HUES64 (cell line): ENCODE data around the gene PFKL.

Source experiments
- H3K27ac ChIP-seq: 2 replicates; pipeline ENCODE4 v1.7.0; 2013; ENCODE audit warnings: low read depth, low read length, inconsistent platforms
- H3K27me3 ChIP-seq: 2 replicates; pipeline ENCODE4 v1.6.1; 2013; ENCODE audit warnings: mild to moderate bottlenecking, low read length; ENCODE audit not compliant: insufficient read depth
- H3K36me3 ChIP-seq: 2 replicates; pipeline ENCODE4 v1.6.1; 2013; ENCODE audit warnings: mild to moderate bottlenecking, low read length; ENCODE audit not compliant: insufficient read depth
- H3K4me1 ChIP-seq: 2 replicates; pipeline ENCODE4 v1.6.1; 2013; ENCODE audit warnings: mild to moderate bottlenecking, low read length, moderate library complexity; ENCODE audit not compliant: insufficient read depth
- H3K4me3 ChIP-seq: 2 replicates; pipeline ENCODE4 v1.5.1; 2013; ENCODE audit warnings: mild to moderate bottlenecking, low read length, moderate library complexity
- H3K9ac ChIP-seq: 2 replicates; pipeline ENCODE4 v1.6.1; 2013; ENCODE audit warnings: mild to moderate bottlenecking, low read depth, low read length
- H3K9me3 ChIP-seq: 2 replicates; pipeline ENCODE4 v1.6.1; 2013; ENCODE audit warnings: low read depth, low read length; ENCODE audit not compliant: insufficient read depth
- WGBS: fragments of 150-250, 120-280 bp; methylation state at CpG from one replicate; pipeline ENCODE4 v1.1.7; 2013; ENCODE audit warnings: missing lambda C conversion rate; 5-methylcytosine and 5-hydroxymethylcytosine counted together

PFKL gene

DNA sequence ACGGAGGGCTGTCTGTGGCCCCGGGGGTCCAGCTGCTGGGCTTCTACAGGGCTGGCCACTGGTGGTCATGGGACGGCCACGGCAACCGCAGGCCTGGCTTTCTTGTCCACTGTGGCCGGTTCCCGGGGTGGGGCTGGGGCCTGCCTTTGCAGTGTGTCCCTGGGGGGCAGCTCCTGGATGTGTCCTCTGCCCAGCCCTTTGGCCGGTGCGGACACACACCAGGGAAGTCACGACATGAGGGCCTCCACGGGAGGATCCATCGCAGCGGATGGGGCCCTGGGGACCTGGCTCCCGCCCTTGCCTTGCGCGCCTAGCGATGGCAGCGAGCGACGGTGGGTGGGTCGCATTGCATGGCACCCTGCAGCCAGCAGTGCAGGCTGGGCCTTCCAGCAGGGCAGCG lies 18.0 kb downstream of the PFKL start:
- Histone ChIP-seq H3K27me3 (no peaks in the 10 kb centered on the region), H3K4me1 (no peaks in the 10 kb centered on the region), H3K36me3 (peaks cover 54% of the 10 kb centered on the region), H3K4me3 (no peak overlapping the region), H3K9ac (no peak overlapping the region), H3K9me3 (no peaks in the 10 kb centered on the region), H3K27ac (no peak overlapping the region)
- WGBS = 97% methylated on average over 22 of the region's 22 CpGs

DNA sequence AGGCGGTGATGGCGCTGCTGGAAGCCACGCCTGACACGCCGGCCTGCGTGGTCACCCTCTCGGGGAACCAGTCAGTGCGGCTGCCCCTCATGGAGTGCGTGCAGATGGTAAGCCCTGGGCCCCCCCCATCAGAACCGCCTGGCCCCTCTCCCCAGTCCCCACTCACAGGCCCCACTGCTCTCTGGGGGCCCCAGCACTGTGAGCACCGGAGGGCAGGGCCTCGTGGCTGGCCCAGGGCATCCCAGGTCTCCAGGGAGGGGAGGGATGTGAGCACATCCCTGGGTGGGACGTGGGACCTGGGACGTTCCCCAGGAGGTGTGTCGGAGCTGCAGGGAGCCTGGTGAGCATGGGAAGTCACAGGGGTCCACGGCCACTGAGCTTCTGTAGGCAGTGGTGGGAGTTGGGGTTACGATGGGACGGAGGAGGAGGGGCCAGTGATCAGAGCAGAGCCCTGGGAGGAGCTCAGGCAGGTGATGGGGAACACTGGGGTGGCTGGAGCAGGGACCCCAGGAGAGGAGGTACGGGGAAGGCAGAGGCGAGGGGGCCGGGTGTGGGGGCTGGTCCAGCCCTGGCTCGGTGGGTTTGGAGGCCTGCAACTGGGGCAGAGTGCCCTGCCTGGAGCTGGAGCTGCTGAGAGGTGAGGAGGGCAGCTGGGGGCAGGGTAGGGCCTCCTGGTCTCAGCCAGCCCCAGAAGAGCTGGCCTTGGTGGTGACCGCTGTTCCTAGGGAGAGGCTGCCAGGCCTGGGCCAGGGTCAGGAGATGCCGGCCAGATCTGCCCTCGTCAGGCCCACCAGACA lies 18.8 kb downstream of the PFKL start:
- H3K9ac ChIP-seq = no peak overlapping the region
- no peak overlapping the region for H3K4me3 ChIP-seq
- no peak overlapping the region for H3K27ac ChIP-seq
- WGBS = 94% methylated on average over 25 of the region's 25 CpGs
- no peaks in the 10 kb centered on the region for H3K4me1 ChIP-seq
- no peaks in the 10 kb centered on the region for H3K27me3 ChIP-seq
- no peaks in the 10 kb centered on the region for H3K9me3 ChIP-seq
- peaks cover 50% of the 10 kb centered on the region for H3K36me3 ChIP-seq

DNA sequence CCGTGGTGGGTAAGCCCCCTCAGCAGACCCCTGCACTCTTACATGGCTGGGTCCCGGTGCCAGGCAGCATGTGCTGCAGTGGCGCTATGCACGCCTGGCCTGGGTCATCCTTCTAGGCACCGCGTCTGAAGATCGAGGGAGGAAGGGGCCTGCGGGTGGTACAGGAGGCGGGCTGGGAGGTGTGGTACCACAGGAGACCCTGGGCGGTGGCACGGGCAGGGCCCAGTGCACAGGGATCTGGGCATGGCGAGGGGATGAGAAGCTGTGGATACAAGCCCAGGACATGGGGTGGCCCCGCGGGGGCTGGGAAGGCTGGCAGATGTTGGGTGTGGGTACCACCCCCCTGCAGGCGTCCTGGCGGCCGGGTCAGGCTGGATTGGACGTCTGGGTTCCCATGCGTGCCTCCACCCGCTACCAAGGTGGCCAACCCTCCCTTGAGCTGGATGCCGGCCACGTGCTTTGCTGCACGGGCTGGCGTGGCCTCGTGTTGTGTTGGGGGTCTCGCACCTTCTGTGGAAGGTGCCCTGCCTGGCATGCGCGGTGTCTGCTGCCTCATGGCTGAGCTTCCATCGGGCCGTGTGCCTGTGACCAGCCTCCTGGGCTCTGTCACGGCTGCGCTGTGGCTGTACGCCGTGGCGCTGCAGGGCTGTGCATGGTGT lies 19.7 kb downstream of the PFKL start:
- peaks cover 55% of the 10 kb centered on the region for H3K36me3 ChIP-seq
- no peak overlapping the region for H3K4me3 ChIP-seq

DNA sequence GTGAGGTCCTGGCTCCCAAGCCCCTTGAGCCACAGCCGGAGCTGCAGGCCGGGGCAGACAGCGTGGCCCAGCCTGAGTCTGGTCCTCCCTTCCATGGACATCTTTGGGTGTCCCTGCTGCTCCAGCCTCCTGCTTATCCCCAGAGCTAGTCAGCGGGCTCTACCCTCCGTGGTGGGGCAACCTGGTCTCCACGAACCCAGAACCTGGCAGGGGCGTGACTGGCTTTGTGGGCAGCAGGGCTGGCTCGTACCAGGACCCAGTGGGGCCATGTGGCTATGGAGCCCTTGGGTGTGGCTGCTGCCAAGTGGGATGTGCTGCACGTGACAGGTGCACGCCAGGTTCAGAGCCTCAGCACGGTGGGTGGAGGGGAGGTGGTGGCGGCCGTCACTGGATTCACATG lies 21.0 kb downstream of the PFKL start:
- WGBS = 96% methylated on average over 13 of the region's 13 CpGs
- Histone ChIP-seq H3K9me3 (no peaks in the 10 kb centered on the region), H3K36me3 (peaks cover 57% of the 10 kb centered on the region), H3K4me3 (no peak overlapping the region), H3K27me3 (no peaks in the 10 kb centered on the region), H3K4me1 (no peaks in the 10 kb centered on the region), H3K27ac (no peak overlapping the region), H3K9ac (no peak overlapping the region)

More for the DNA sequence above, 19.7 kb downstream of the PFKL start:
- H3K4me1 ChIP-seq = no peaks in the 10 kb centered on the region
- H3K27ac ChIP-seq = no peak overlapping the region
- no peaks in the 10 kb centered on the region for H3K9me3 ChIP-seq
- H3K27me3 ChIP-seq = no peaks in the 10 kb centered on the region
- WGBS = 96% methylated on average over 35 of the region's 35 CpGs
- no peak overlapping the region for H3K9ac ChIP-seq

DNA sequence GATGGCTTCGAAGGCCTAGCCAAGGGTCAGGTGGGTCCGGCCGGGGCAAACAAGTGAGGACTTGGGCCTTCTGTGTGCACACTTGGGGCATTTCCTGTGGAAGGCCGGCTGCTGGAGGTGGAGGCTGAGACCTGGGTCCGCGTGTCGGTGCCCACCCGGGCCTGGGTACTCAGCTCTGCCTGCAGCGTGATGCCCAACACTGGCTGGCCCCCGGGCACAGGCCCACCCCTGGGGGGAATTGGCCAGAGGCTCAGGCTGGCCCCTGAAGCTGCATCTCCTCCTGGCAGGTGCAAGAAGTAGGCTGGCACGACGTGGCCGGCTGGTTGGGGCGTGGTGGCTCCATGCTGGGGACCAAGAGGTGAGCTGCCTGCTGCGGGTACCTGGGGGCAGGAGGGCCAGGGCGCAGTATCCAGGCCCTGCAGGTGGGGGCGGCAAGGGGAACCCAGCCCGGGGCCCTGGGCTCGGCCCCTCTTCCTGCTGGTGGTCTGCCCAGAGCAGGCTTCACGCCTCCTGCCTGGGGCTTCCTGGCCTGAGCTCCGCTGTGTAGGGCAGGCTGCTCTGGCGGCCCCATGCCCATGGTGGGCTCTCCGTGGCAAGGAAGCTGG lies 22.1 kb downstream of the PFKL start:
- no peak overlapping the region; the same call in 1 of the 2 replicates for H3K9ac ChIP-seq
- H3K4me1 ChIP-seq = no peaks in the 10 kb centered on the region
- H3K27ac ChIP-seq = no peak overlapping the region
- no peaks in the 10 kb centered on the region for H3K9me3 ChIP-seq
- WGBS = 95% methylated on average over 23 of the region's 23 CpGs
- H3K36me3 ChIP-seq = peaks cover 59% of the 10 kb centered on the region
- H3K4me3 ChIP-seq = no peak overlapping the region
- H3K27me3 ChIP-seq = no peaks in the 10 kb centered on the region

DNA sequence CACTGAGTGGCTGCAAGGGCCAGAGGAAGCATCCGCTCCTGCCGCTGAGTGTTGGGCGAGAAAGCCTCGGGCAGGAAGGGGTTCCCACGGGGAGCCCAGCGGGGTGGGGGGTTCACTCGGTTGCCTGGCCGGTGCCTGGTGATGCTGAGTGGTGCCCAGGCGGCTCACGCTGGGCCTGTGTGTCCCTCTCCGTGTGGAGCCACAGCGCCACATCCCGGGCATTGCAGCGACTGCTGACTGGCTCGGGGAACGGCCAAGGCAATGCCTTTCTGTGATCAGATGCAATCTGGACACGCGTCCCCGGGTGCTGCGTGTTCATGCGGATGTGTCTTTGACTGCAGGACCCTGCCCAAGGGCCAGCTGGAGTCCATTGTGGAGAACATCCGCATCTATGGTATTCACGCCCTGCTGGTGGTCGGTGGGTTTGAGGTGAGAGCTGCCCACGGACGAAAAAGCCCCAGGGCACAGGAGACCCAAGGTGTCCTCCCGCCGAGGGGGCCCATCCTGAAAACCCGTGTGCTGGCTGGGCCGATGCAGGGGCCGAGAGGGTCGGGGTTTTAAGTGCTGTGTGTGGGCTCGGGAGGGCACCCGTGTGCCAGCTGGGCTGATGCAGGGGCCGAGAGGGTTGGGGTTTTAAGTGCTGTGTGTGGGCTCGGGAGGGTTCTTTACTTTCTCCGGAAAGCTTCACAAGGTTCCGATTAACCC lies 22.9 kb downstream of the PFKL start:
- Histone ChIP-seq H3K27me3 (no peaks in the 10 kb centered on the region), H3K4me1 (no peaks in the 10 kb centered on the region), H3K36me3 (peaks cover 54% of the 10 kb centered on the region), H3K9me3 (no peaks in the 10 kb centered on the region), H3K9ac (no peak overlapping the region), H3K4me3 (no peak overlapping the region), H3K27ac (no peak overlapping the region)
- WGBS = 94% methylated on average over 38 of the region's 38 CpGs

DNA sequence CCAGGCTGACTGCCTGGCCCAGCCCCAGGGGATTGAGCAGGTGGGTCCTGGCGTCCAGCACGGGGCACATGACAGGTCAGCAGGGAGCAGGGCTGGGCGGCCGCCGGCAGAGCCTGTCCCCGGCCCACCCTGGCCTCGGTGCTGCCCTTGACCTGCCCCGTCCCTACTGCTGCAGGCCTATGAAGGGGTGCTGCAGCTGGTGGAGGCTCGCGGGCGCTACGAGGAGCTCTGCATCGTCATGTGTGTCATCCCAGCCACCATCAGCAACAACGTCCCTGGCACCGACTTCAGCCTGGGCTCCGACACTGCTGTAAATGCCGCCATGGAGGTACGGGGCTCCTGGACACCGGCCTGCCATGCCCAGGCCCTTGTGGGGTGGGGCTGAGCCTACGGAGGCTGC lies 23.7 kb downstream of the PFKL start:
- Histone ChIP-seq H3K9me3 (no peaks in the 10 kb centered on the region), H3K36me3 (peaks cover 49% of the 10 kb centered on the region), H3K27ac (no peak overlapping the region), H3K27me3 (no peaks in the 10 kb centered on the region), H3K4me3 (no peak overlapping the region), H3K4me1 (no peaks in the 10 kb centered on the region), H3K9ac (no peak overlapping the region)
- 90% methylated on average over 20 of the region's 20 CpGs for WGBS

DNA sequence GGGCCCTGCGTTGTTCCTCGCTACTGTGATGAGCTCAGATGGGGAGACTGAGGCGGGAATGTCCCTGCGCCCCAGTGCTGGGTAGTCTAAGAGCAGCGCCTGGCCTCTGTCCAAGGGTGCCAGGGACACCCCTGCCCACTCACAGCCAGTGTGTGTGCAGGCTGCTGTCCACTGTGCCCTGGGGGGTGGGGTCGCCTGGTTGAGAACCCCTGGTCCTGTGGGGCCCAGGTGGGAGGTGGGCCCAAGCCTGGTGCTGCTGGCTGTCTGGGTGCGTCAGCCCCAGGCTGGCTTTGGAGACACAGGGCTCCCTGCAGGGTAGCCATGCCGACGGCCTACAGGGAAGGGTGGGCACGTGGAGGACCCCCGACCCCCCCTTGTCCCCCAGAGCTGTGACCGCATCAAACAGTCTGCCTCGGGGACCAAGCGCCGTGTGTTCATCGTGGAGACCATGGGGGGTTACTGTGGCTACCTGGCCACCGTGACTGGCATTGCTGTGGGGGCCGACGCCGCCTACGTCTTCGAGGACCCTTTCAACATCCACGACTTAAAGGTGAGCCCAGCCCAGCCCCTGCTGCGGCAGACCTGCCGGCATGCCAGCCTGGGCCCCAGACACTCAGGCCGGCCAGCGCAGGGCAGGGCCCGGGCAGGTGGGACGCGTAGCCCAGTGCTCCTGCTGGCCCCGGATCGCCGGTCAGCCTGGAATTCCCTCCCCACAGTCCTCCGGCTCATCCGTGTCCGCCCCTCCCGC lies 24.4 kb downstream of the PFKL start:
- no peaks in the 10 kb centered on the region for H3K27me3 ChIP-seq
- 96% methylated on average over 37 of the region's 37 CpGs for WGBS

DNA sequence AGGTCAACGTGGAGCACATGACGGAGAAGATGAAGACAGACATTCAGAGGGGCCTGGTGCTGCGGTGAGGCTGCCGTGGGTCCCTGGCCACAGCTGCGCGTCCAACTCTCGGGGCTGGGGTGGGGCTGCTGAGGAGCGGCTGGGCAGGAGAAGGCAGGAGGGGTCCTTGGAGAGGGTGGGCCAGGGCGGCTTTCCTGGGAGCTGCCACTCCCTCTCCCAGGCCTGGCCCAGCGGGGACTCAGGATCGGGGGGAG lies 24.9 kb downstream of the PFKL start:
- no peak overlapping the region for H3K27ac ChIP-seq
- H3K4me3 ChIP-seq = no peak overlapping the region
- H3K9me3 ChIP-seq = no peaks in the 10 kb centered on the region
- H3K9ac ChIP-seq = no peak overlapping the region
- 93% methylated on average over 11 of the region's 11 CpGs for WGBS
- H3K27me3 ChIP-seq = no peaks in the 10 kb centered on the region
- H3K4me1 ChIP-seq = no peaks in the 10 kb centered on the region
- peaks cover 41% of the 10 kb centered on the region for H3K36me3 ChIP-seq

More for the DNA sequence above, 24.4 kb downstream of the PFKL start:
- Histone ChIP-seq H3K4me1 (no peaks in the 10 kb centered on the region), H3K36me3 (peaks cover 45% of the 10 kb centered on the region), H3K9ac (no peak overlapping the region), H3K4me3 (no peak overlapping the region), H3K9me3 (no peaks in the 10 kb centered on the region), H3K27ac (no peak overlapping the region)

DNA sequence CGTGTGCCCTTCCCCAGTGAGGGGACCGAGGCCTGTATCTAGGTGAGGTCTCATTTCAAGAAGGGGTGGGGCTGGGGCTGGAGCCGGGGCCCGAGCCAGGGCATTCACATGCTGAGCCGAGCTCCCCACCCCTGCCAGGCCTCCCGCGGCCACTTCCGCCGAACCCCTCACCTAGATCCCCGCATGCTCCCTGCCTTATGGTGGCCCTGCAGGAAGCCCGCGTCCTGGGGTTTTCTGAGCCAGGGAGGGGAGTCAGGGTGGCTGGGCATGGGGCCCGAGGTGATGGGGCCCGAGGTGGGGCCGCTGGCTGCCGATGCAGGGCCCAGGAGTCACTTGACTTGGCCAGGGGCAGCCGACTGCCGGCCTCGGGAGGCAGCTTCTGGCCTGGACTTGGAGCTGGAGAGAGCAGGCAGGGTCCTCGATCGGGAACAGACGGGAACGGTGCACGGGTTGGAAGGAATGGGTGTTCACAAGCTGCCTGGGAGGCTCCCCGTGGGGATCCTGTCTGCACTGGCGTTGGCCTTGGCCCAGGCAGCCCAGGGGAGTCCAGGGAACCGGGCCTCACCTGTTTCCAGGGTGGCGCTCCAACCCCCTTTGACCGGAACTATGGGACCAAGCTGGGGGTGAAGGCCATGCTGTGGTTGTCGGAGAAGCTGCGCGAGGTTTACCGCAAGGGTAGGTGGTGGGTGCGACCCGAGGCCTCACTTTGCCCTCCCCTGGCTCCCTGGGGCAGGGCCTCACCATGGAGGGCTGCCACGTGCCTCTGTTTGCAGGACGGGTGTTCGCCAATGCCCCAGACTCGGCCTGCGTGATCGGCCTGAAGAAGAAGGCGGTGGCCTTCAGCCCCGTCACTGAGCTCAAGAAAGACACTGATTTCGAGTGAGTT lies 25.8 kb downstream of the PFKL start:
- WGBS = 95% methylated on average over 44 of the region's 44 CpGs

More for the DNA sequence above, 25.8 kb downstream of the PFKL start:
- Histone ChIP-seq H3K4me1 (no peaks in the 10 kb centered on the region), H3K9ac (no peak overlapping the region), H3K4me3 (no peak overlapping the region), H3K9me3 (no peaks in the 10 kb centered on the region), H3K36me3 (peaks cover 33% of the 10 kb centered on the region), H3K27ac (no peak overlapping the region), H3K27me3 (no peaks in the 10 kb centered on the region)
